Nephron (organoid): Measurements from ENCODE around the gene SPIN1.

Source experiments
- H3K27ac Mint-ChIP-seq, 3 experiments: 2 replicates each; pipeline ENCODE4 v1.8.0; 2020; ENCODE audit warnings: mixed read lengths in 3 of 3, mild to moderate bottlenecking in 2 of 3, moderate library complexity in 1 of 3
- H3K27me3 Mint-ChIP-seq: 2 replicates; pipeline ENCODE4 v1.8.0; 2021; ENCODE audit warnings: low read depth, mild to moderate bottlenecking, moderate library complexity, mixed read lengths
- H3K36me3 Mint-ChIP-seq: 2 replicates; pipeline ENCODE4 v1.8.0; 2020; ENCODE audit warnings: low read depth, mixed read lengths
- H3K4me1 Mint-ChIP-seq: 2 replicates; pipeline ENCODE4 v1.8.0; 2020; ENCODE audit warnings: mixed read lengths
- H3K4me3 Mint-ChIP-seq, 3 experiments: 2 replicates each; pipeline ENCODE4 v1.8.0; 2020; ENCODE audit warnings: mild to moderate bottlenecking in 3 of 3, mixed read lengths in 3 of 3, moderate library complexity in 2 of 3
- H3K9me3 Mint-ChIP-seq: 2 replicates; pipeline ENCODE4 v1.8.0; 2020; ENCODE audit warnings: mixed read lengths
- CTCF ChIP-seq, 3 experiments: fragments of 200-600 bp; sonication (generic); IDR thresholded peaks; one replicate each; pipeline ENCODE4 v1.5.0; 2021; ENCODE audit warnings: antibody characterized with exemption in 3 of 3; ENCODE audit not compliant: unreplicated experiment in 3 of 3

SPIN1 gene

GRCh38 chr9:88403340-88403739, 15.1 kb downstream of the SPIN1 start:
- Mint-ChIP-seq H3K27ac (peak overlapping the region in 1 of 3 experiments; percentile 9), H3K4me1 (peaks cover 18% of the 10 kb centered on the region), H3K4me3 (no peak overlapping the region), H3K36me3 (peaks cover 60% of the 10 kb centered on the region), H3K27me3 (no peaks in the 10 kb centered on the region), H3K9me3 (no peaks in the 10 kb centered on the region)
- no peak for TF ChIP-seq CTCF (IDR thresholded peaks at IDR 0.05; ENCODE audit: unreplicated experiment in 3 of 3)

GRCh38 chr9:88406051-88406450, 17.8 kb downstream of the SPIN1 start:
- no peaks in the 10 kb centered on the region for H3K27me3 Mint-ChIP-seq
- H3K4me1 Mint-ChIP-seq, result peaks cover 4% of the 10 kb centered on the region
- no peak for TF ChIP-seq CTCF (IDR thresholded peaks at IDR 0.05; ENCODE audit: unreplicated experiment in 3 of 3)
- H3K4me3 Mint-ChIP-seq, result no peak overlapping the region
- H3K36me3 Mint-ChIP-seq, result peaks cover 64% of the 10 kb centered on the region
- peaks cover 8% of the 10 kb centered on the region for H3K9me3 Mint-ChIP-seq
- no peak overlapping the region for H3K27ac Mint-ChIP-seq

- no peak for TF ChIP-seq CTCF (IDR thresholded peaks at IDR 0.05; ENCODE audit: unreplicated experiment in 3 of 3)
- H3K27ac Mint-ChIP-seq, result no peak overlapping the region
- H3K27me3 Mint-ChIP-seq, result no peaks in the 10 kb centered on the region
- no peak overlapping the region for H3K4me3 Mint-ChIP-seq
- H3K9me3 Mint-ChIP-seq, result peaks cover 23% of the 10 kb centered on the region
- H3K4me1 Mint-ChIP-seq, result peaks cover 4% of the 10 kb centered on the region
- peaks cover 67% of the 10 kb centered on the region for H3K36me3 Mint-ChIP-seq
Observed at GRCh38 chr9:88411471-88411870, 23.2 kb downstream of the SPIN1 start.

GRCh38 chr9:88414298-88414697, 26.1 kb downstream of the SPIN1 start:
- TF ChIP-seq CTCF (IDR thresholded peaks at IDR 0.05; ENCODE audit: unreplicated experiment in 3 of 3), result no peak
- Mint-ChIP-seq H3K4me3 (no peak overlapping the region), H3K9me3 (peaks cover 34% of the 10 kb centered on the region), H3K27me3 (no peaks in the 10 kb centered on the region), H3K4me1 (peaks cover 5% of the 10 kb centered on the region), H3K36me3 (peaks cover 49% of the 10 kb centered on the region), H3K27ac (no peak overlapping the region)

GRCh38 chr9:88418025-88418424, 29.8 kb downstream of the SPIN1 start:
- no peak overlapping the region for H3K27ac Mint-ChIP-seq
- no peaks in the 10 kb centered on the region for H3K27me3 Mint-ChIP-seq
- H3K4me1 Mint-ChIP-seq, result peaks cover 5% of the 10 kb centered on the region
- TF ChIP-seq CTCF (IDR thresholded peaks at IDR 0.05; ENCODE audit: unreplicated experiment in 3 of 3), result no peak
- H3K9me3 Mint-ChIP-seq, result peaks cover 26% of the 10 kb centered on the region
- no peak overlapping the region for H3K4me3 Mint-ChIP-seq
- H3K36me3 Mint-ChIP-seq, result peaks cover 17% of the 10 kb centered on the region

GRCh38 chr9:88418715-88419540, 30.7 kb downstream of the SPIN1 start:
- Mint-ChIP-seq H3K4me3 (no peak overlapping the region), H3K4me1 (peaks cover 5% of the 10 kb centered on the region), H3K36me3 (peaks cover 8% of the 10 kb centered on the region), H3K27ac (no peak overlapping the region), H3K9me3 (peaks cover 26% of the 10 kb centered on the region), H3K27me3 (no peaks in the 10 kb centered on the region)
- TF ChIP-seq CTCF (IDR thresholded peaks at IDR 0.05; ENCODE audit: unreplicated experiment in 3 of 3), result no peak
